GM12892 (cell line): ENCODE measurements around the gene PCID2.

Source experiments
- POLR2A ChIP-seq: IDR thresholded peaks from 2 replicates; pipeline ENCODE4 v1.6.1; 2011; ENCODE audit warnings: low read depth, low read length, control low read depth
- POLR2AphosphoS5 ChIP-seq: IDR thresholded peaks from 2 replicates; pipeline ENCODE4 v1.6.1; 2011; ENCODE audit warnings: low read depth, low read length, control low read depth
- TAF1 ChIP-seq: IDR thresholded peaks from 2 replicates; pipeline ENCODE4 v1.6.1; 2011; ENCODE audit warnings: low read depth, mild to moderate bottlenecking, control low read depth, low read length, borderline replicate concordance

DNA sequence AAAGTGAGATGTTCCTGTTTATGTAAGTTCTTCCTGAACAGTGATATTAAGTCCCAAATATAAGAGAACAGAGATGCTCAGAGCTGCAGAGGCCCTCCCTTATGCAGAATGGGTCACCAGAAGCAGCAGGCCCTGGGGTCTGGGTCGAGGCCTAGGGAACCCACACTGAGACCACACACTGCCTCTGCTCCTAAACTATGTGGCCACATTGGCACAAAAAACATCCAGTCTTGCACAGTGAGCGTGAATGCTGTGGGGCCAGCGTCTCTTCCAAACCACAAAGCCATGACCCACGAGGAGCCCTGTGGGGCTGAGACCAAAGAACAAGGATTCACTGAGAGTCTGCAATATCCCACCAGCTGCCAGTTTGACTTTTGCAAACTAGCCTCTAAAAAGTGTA is 26.4 kb downstream of the PCID2 start:
- no peak for TF ChIP-seq POLR2A
- no peak for TF ChIP-seq POLR2AphosphoS5
- no peak for TF ChIP-seq TAF1
